Gastroesophageal sphincter (tissue), 4 donors: ENCODE results near the gene XG. TPM values are rescaled to one million over a fixed set of nuclear protein-coding genes. Genes with fewer than 3 reads are reported as not detected.
"Not testable (repeated sequence)": the region's sequence is repeated elsewhere in the genome, so short reads cannot be mapped to it uniquely, and the experiment has no call there.

Experiments used
- ATAC-seq: fragments of 150-250 bp; one replicate; pipeline ENCODE4 v1.9.1; 2016; ENCODE audit warnings: mild to moderate bottlenecking, moderate library complexity
- H3K27ac ChIP-seq, 4 donors: fragments of 200-600 bp; sonication (generic) in 3 of 4; 1 replicate in 3 of 4; 2 replicates in 1 of 4; pipeline ENCODE4 v1.5.1; 2016 to 2019
- H3K27me3 ChIP-seq: fragments of 200-600 bp; sonication (generic); one replicate; pipeline ENCODE4 v1.5.1; 2019
- H3K36me3 ChIP-seq, 2 donors: fragments of 200-600 bp; sonication (generic); one replicate each; pipeline ENCODE4 v1.5.1; 2019; ENCODE audit warnings: control low read depth in 1 of 2
- H3K4me1 ChIP-seq, 3 donors: fragments of 200-600 bp; sonication (generic); 1 replicate in 2 of 3; 2 replicates in 1 of 3; pipeline ENCODE4 v1.5.1; 2016 to 2019; ENCODE audit warnings: control low read depth in 2 of 3
- H3K4me3 ChIP-seq, 2 donors: fragments of 200-600 bp; sonication (generic); one replicate each; pipeline ENCODE4 v1.5.1; 2019; ENCODE audit warnings: mild to moderate bottlenecking in 1 of 2, moderate library complexity in 1 of 2
- H3K9me3 ChIP-seq, 3 donors: fragments of 200-600 bp; sonication (generic); one replicate each; pipeline ENCODE4 v1.5.1; 2017 to 2019; ENCODE audit warnings: control low read depth in 2 of 3
- CTCF ChIP-seq, 4 experiments: fragments of 200-600 bp in 2 of 4; fragments of 450-650 bp in 2 of 4; sonication (generic) in 1 of 4; IDR thresholded peaks; one replicate each; pipeline ENCODE4 v1.5.1; 2017 to 2019; ENCODE audit warnings: antibody characterized with exemption in 4 of 4, mild to moderate bottlenecking in 2 of 4, moderate library complexity in 2 of 4
- EP300 ChIP-seq: sonication (generic); formaldehyde crosslinking; IDR thresholded peaks from one replicate; pipeline ENCODE4 v1.6.1; 2017; ENCODE audit warnings: antibody characterized with exemption, mild to moderate bottlenecking
- POLR2A ChIP-seq, 2 donors: fragments of 450-650 bp; IDR thresholded peaks; one replicate each; pipeline ENCODE4 v1.6.1; 2017; ENCODE audit warnings: antibody characterized with exemption in 2 of 2, mild to moderate bottlenecking in 2 of 2, moderate library complexity in 1 of 2
- POLR2AphosphoS5 ChIP-seq: sonication (generic); formaldehyde crosslinking; IDR thresholded peaks from one replicate; pipeline ENCODE4 v1.6.1; 2017; ENCODE audit warnings: antibody characterized with exemption
- WGBS, 2 donors: methylation state at CpG; one replicate each; pipeline ENCODE4 v1.1.5; 2018; ENCODE audit warnings: low coverage in 1 of 2; 5-methylcytosine and 5-hydroxymethylcytosine counted together
- total RNA-seq, 4 donors: library from RNA; depleted of rRNA; stranded (reverse); fragments of >200 nt; gene quantifications; one replicate each; pipeline ENCODE4 v1.1.0, GENCODE V29; 2016

XG gene
- total RNA-seq, 4 donors from 2014 or later = 0.19 to 0.67 (median 0.47) TPM; not detected in 1

- no peak for ATAC-seq
- Histone ChIP-seq H3K27ac (no peak overlapping the region), H3K9me3 (no peaks in the 10 kb centered on the region), H3K4me1 (peaks cover 0 to 17% (median 0%) of the 10 kb centered on the region in 3 donors), H3K4me3 (no peak overlapping the region), H3K36me3 (peaks cover 0 to 8% of the 10 kb centered on the region in 2 donors), H3K27me3 (no peaks in the 10 kb centered on the region)
- TF ChIP-seq POLR2A (IDR thresholded peaks at IDR 0.05) (no peak), POLR2AphosphoS5 (no peak), EP300 (no peak), CTCF (IDR thresholded peaks at IDR 0.05) (no peak)
- 54 to 68% methylated on average over 3 to 7 of the region's 8 CpGs for WGBS, 2 donors
Observed at GRCh38 chrX:2748171-2748814, 3.5 kb upstream of the XG start.

- TF ChIP-seq POLR2AphosphoS5 (no peak), POLR2A (IDR thresholded peaks at IDR 0.05) (no peak), CTCF (IDR thresholded peaks at IDR 0.05) (no peak), EP300 (no peak)
- ATAC-seq = no peak
- H3K9me3 ChIP-seq = no peaks in the 10 kb centered on the region
- H3K27ac ChIP-seq = no peak overlapping the region
- peaks cover 0 to 3% of the 10 kb centered on the region in 2 donors for H3K36me3 ChIP-seq
- no peak overlapping the region for H3K4me3 ChIP-seq
- 27 to 40% methylated on average over 1 of the region's 1 CpG for WGBS, 2 donors
- no peaks in the 10 kb centered on the region for H3K27me3 ChIP-seq
- peaks cover 0 to 17% (median 0%) of the 10 kb centered on the region in 3 donors for H3K4me1 ChIP-seq
Observed at GRCh38 chrX:2748815-2749188, 3.0 kb upstream of the XG start.

GRCh38 chrX:2751291-2751690, 549 bp upstream of the XG start:
- ATAC-seq = no peak
- Histone ChIP-seq H3K4me1 (peaks cover 0 to 9% (median 0%) of the 10 kb centered on the region in 3 donors), H3K4me3 (no peak overlapping the region), H3K27ac (no peak overlapping the region), H3K27me3 (no peaks in the 10 kb centered on the region), H3K9me3 (no peaks in the 10 kb centered on the region), H3K36me3 (no peaks in the 10 kb centered on the region)
- no peak for TF ChIP-seq CTCF (IDR thresholded peaks at IDR 0.05)
- TF ChIP-seq POLR2AphosphoS5 = no peak
- TF ChIP-seq EP300 = no peak
- no peak for TF ChIP-seq POLR2A (IDR thresholded peaks at IDR 0.05)
- WGBS, 2 donors = 26 to 44% methylated on average over 3 of the region's 3 CpGs

GRCh38 chrX:2752441-2752840, 601 bp downstream of the XG start:
- H3K27ac ChIP-seq, H3K4me1 ChIP-seq, H3K27me3 ChIP-seq, H3K4me3 ChIP-seq, H3K9me3 ChIP-seq, ATAC-seq, H3K36me3 ChIP-seq: not testable (repeated sequence)
- 66 to 73% methylated on average over 5 of the region's 7 CpGs for WGBS, 2 donors

GRCh38 chrX:2755163-2755715, 3.4 kb downstream of the XG start:
- H3K36me3 ChIP-seq, H3K27ac ChIP-seq, H3K9me3 ChIP-seq, H3K4me1 ChIP-seq, H3K27me3 ChIP-seq, ATAC-seq, H3K4me3 ChIP-seq: not testable (repeated sequence)
- 51 to 58% methylated on average over 2 to 3 of the region's 5 CpGs for WGBS, 2 donors

- no peak for ATAC-seq
- TF ChIP-seq POLR2AphosphoS5 = no peak
- no peak for TF ChIP-seq EP300
- TF ChIP-seq CTCF (IDR thresholded peaks at IDR 0.05) = no peak
- TF ChIP-seq POLR2A (IDR thresholded peaks at IDR 0.05) = no peak
- Histone ChIP-seq H3K4me3 (no peak overlapping the region), H3K36me3 (no peaks in the 10 kb centered on the region), H3K9me3 (no peaks in the 10 kb centered on the region), H3K27me3 (no peaks in the 10 kb centered on the region), H3K27ac (no peak overlapping the region), H3K4me1 (no peaks in the 10 kb centered on the region)
- 83 to 100% methylated on average over 1 to 6 of the region's 10 CpGs for WGBS, 2 donors
Observed at GRCh38 chrX:2756548-2756947, 4.7 kb downstream of the XG start.
